GM23248 (cell line): ENCODE data around the gene ACOD1.

Source experiments
- EZH2 ChIP-seq: fragments of 200-600 bp; sonication (generic); IDR thresholded peaks from 2 replicates; pipeline ENCODE4 v1.6.1; 2018; ENCODE audit warnings: antibody characterized with exemption, mild to moderate bottlenecking; ENCODE audit not compliant: insufficient read depth, poor library complexity, severe bottlenecking
- EZH2phosphoT487 ChIP-seq: fragments of 200-600 bp; sonication (generic); IDR thresholded peaks from 2 replicates; pipeline ENCODE4 v1.6.1; 2018; ENCODE audit warnings: antibody characterized with exemption, moderate library complexity, mild to moderate bottlenecking, low read depth; ENCODE audit not compliant: insufficient read depth

DNA sequence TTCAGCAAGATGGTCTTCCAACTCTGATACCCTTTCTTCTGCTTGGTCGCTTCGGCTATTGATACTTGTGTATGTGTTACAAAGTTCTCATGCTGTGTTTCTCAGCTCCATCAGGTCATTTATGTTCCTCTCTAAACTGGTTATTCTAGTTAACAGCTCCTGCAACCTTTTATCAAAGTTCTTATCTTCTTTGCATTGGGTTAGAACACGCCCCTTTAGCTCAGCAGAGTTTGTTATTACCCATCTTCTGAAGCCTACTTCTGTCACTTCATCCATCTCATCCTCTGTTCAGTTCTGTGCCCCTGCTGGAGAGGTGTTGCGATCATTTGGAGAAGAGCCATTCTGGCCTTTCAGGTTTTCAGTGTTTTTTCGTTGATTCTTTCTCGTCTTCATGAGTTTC is 18.7 kb downstream of the ACOD1 start:
- no peak for TF ChIP-seq EZH2
- TF ChIP-seq EZH2phosphoT487 = no peak
